IMR-90 (cell line): ENCODE measurements around the gene DCAKD. TPM values are rescaled to one million over a fixed set of nuclear protein-coding genes. Genes with fewer than 3 reads are reported as not detected.
A peak's percentile ranks its signal among the peaks of the same experiment; 100 is the strongest.

Experiments
- ATAC-seq: fragments of 200-7000 bp; cut with Tn5 transposase; 2 replicates; pipeline ENCODE4 v1.9.1; 2020; ENCODE audit warnings: low read depth, mild to moderate bottlenecking, moderate library complexity
- BruUV-seq: library from RNA; stranded (reverse); fragments of 400-500 nt; replicated peaks from 2 replicates; lab custom pipeline; 2021; lab: Mats Ljungman, UMichigan
- CTCF ChIA-PET: fragments of 300-600 bp; formaldehyde crosslinking; extraction: SDS; loops from one replicate; lab custom pipeline; 2021; ENCODE audit warnings: antibody characterized with exemption; lab: Yijun Ruan, JAX
- POLR2A ChIA-PET: fragments of 300-600 bp; sonication (Branson Sonifier 250); formaldehyde crosslinking; loops from one replicate; lab custom pipeline; 2022; ENCODE audit warnings: antibody characterized with exemption; ENCODE audit not compliant: unreplicated experiment; lab: Charles Lee
- DNase-seq: peaks from one replicate; pipeline ENCODE4 v3.0.0; 2013
- H2AFZ ChIP-seq: replicated peaks from 2 replicates; pipeline ENCODE3; 2013; ENCODE audit warnings: low read length, mild to moderate bottlenecking; ENCODE audit not compliant: poor library complexity
- H2AK5ac ChIP-seq: 2 replicates; pipeline ENCODE4 v1.6.1; 2013; ENCODE audit warnings: low read depth, low read length, inconsistent platforms
- H2AK9ac ChIP-seq: replicated peaks from 2 replicates; pipeline ENCODE3; 2013; ENCODE audit warnings: mild to moderate bottlenecking, low read depth, low read length, moderate library complexity; ENCODE audit not compliant: poor library complexity
- H2BK120ac ChIP-seq: 2 replicates; pipeline ENCODE4 v1.6.1; 2013; ENCODE audit warnings: low read depth, low read length, inconsistent platforms
- H2BK15ac ChIP-seq: 3 replicates; pipeline ENCODE4 v1.6.1; 2013; ENCODE audit warnings: low read depth, low read length, inconsistent platforms
- H2BK20ac ChIP-seq: 2 replicates; pipeline ENCODE4 v1.6.1; 2013; ENCODE audit warnings: low read depth, mild to moderate bottlenecking, inconsistent platforms, low read length, moderate library complexity
- H2BK5ac ChIP-seq: 2 replicates; pipeline ENCODE4 v1.6.1; 2013; ENCODE audit warnings: mild to moderate bottlenecking, low read depth, low read length, inconsistent platforms; ENCODE audit not compliant: poor library complexity, severe bottlenecking
- H3K14ac ChIP-seq: replicated peaks from 2 replicates; pipeline ENCODE4 v1.6.1; 2013; ENCODE audit warnings: low read depth, low read length, inconsistent platforms
- H3K18ac ChIP-seq: 2 replicates; pipeline ENCODE4 v1.6.1; 2013; ENCODE audit warnings: low read depth, low read length, control low read depth
- H3K23ac ChIP-seq: 2 replicates; pipeline ENCODE4 v1.6.1; 2013; ENCODE audit warnings: low read depth, low read length, inconsistent platforms
- H3K27ac ChIP-seq: 2 replicates; pipeline ENCODE4 v1.5.1; 2013; ENCODE audit warnings: mild to moderate bottlenecking, control low read depth, low read length; ENCODE audit not compliant: insufficient read depth
- H3K27me3 ChIP-seq: 2 replicates; pipeline ENCODE4 v1.6.1; 2013; ENCODE audit warnings: low read length; ENCODE audit not compliant: control insufficient read depth, insufficient read depth
- H3K36me3 ChIP-seq: 2 replicates; pipeline ENCODE4 v1.6.1; 2013; ENCODE audit warnings: low read length, mixed read lengths; ENCODE audit not compliant: control insufficient read depth, insufficient read depth
- H3K4ac ChIP-seq: 2 replicates; pipeline ENCODE4 v1.6.1; 2013; ENCODE audit warnings: low read depth, low read length, inconsistent platforms
- H3K4me1 ChIP-seq: 2 replicates; pipeline ENCODE4 v1.6.1; 2013; ENCODE audit warnings: low read length, mixed read lengths; ENCODE audit not compliant: control insufficient read depth, insufficient read depth
- H3K4me2 ChIP-seq: 2 replicates; pipeline ENCODE4 v1.6.1; 2013; ENCODE audit warnings: low read depth, mild to moderate bottlenecking, control low read depth, low read length, moderate library complexity
- H3K4me3 ChIP-seq: 2 replicates; pipeline ENCODE4 v1.5.1; 2013; ENCODE audit warnings: low read depth, mild to moderate bottlenecking, control low read depth, low read length, moderate library complexity; ENCODE audit not compliant: insufficient read depth
- H3K56ac ChIP-seq: 2 replicates; pipeline ENCODE4 v1.6.1; 2013; ENCODE audit warnings: low read length, inconsistent platforms; ENCODE audit not compliant: insufficient read depth; ENCODE audit errors: extremely low read depth
- H3K79me1 ChIP-seq, 2 experiments: 2 replicates each; pipeline ENCODE4 v1.6.1; 2013; ENCODE audit warnings: low read length in 2 of 2, inconsistent platforms in 1 of 2, low read depth in 1 of 2
- H3K9ac ChIP-seq: 2 replicates; pipeline ENCODE4 v1.6.1; 2013; ENCODE audit warnings: low read depth, low read length, control low read depth
- H3K9me1 ChIP-seq: 2 replicates; pipeline ENCODE4 v1.6.1; 2013; ENCODE audit warnings: low read length, inconsistent platforms; ENCODE audit not compliant: insufficient read depth
- H3K9me3 ChIP-seq: 2 replicates; pipeline ENCODE4 v1.6.1; 2013; ENCODE audit warnings: low read length; ENCODE audit not compliant: control insufficient read depth, insufficient read depth
- H4K20me1 ChIP-seq: 2 replicates; pipeline ENCODE4 v1.6.1; 2013; ENCODE audit warnings: low read length, inconsistent platforms; ENCODE audit not compliant: insufficient read depth
- H4K5ac ChIP-seq: 2 replicates; pipeline ENCODE4 v1.6.1; 2013; ENCODE audit warnings: mild to moderate bottlenecking, low read depth, low read length, control low read depth
- H4K8ac ChIP-seq, 2 experiments: 2 replicates each; pipeline ENCODE4 v1.6.1; 2013; ENCODE audit warnings: low read depth in 2 of 2, low read length in 2 of 2, control low read depth in 1 of 2, inconsistent platforms in 1 of 2
- H4K91ac ChIP-seq: 2 replicates; pipeline ENCODE4 v1.6.1; 2013; ENCODE audit warnings: low read depth, low read length, inconsistent platforms; ENCODE audit not compliant: insufficient read depth
- BHLHE40 ChIP-seq: fragments of 150-350 bp; IDR thresholded peaks from 2 replicates; pipeline ENCODE4 v1.6.1; 2016; ENCODE audit warnings: mild to moderate bottlenecking, low read depth, low read length
- CEBPB ChIP-seq: IDR thresholded peaks from 2 replicates; pipeline ENCODE4 v1.6.1; 2012; ENCODE audit warnings: low read depth, low read length, improper control_type of control experiment
- CHD1 ChIP-seq: IDR thresholded peaks from 2 replicates; pipeline ENCODE4 v1.6.1; 2012; ENCODE audit warnings: low read depth, low read length, improper control_type of control experiment
- CTCF ChIP-seq: conservative IDR thresholded peaks from 2 replicates; pipeline ENCODE4 v1.5.1; 2012; ENCODE audit warnings: mild to moderate bottlenecking, low read depth, low read length, improper control_type of control experiment
- ELK1 ChIP-seq: fragments of 150-350 bp; IDR thresholded peaks from 2 replicates; pipeline ENCODE4 v1.6.1; 2016; ENCODE audit warnings: low read depth, mild to moderate bottlenecking, low read length, moderate library complexity, borderline replicate concordance
- FOS ChIP-seq: fragments of 150-350 bp; IDR thresholded peaks from 2 replicates; pipeline ENCODE4 v1.6.1; 2016; ENCODE audit warnings: low read depth, low read length
- MAZ ChIP-seq: IDR thresholded peaks from 2 replicates; pipeline ENCODE4 v1.6.1; 2012; ENCODE audit warnings: low read depth, mild to moderate bottlenecking, low read length, improper control_type of control experiment, moderate library complexity, borderline replicate concordance
- MXI1 ChIP-seq: IDR thresholded peaks from 2 replicates; pipeline ENCODE4 v1.6.1; 2012; ENCODE audit warnings: low read depth, mild to moderate bottlenecking, low read length, moderate library complexity, borderline replicate concordance
- NFE2L2 ChIP-seq: fragments of 150-350 bp; IDR thresholded peaks from 2 replicates; pipeline ENCODE4 v1.6.1; 2016; ENCODE audit warnings: low read depth, mild to moderate bottlenecking, low read length
- RFX5 ChIP-seq: IDR thresholded peaks from 2 replicates; pipeline ENCODE4 v1.8.0; 2012; ENCODE audit warnings: low read depth, mild to moderate bottlenecking, low read length, moderate library complexity
- SMC3 ChIP-seq: fragments of 150-350 bp; IDR thresholded peaks from 2 replicates; pipeline ENCODE4 v1.6.1; 2016; ENCODE audit warnings: low read depth, mild to moderate bottlenecking, antibody characterized with exemption, low read length, moderate library complexity
- WGBS, 2 experiments: methylation state at CpG; one replicate each; pipeline versions ENCODE4 v1.1.5 to v1.1.7; 2013; ENCODE audit warnings: missing lambda C conversion rate in 2 of 2; ENCODE audit not compliant: insufficient read length in 1 of 2; ENCODE audit errors: extremely low coverage in 2 of 2; 5-methylcytosine and 5-hydroxymethylcytosine counted together
- dilution Hi-C: fragments of 300-500 bp; cut with HindIII; formaldehyde crosslinking; loops from one replicate; pipeline ENCODE4 v1.14.3; 2018; ENCODE audit warnings: low sequenced_read_pairs; ENCODE audit not compliant: unreplicated experiment
- in situ Hi-C: fragments of 300-500 bp; cut with MboI; formaldehyde crosslinking; loops from 3 replicates; pipeline ENCODE4 v1.14.3; 2019; ENCODE audit warnings: low sequenced_read_pairs, inconsistent platforms, mixed read lengths
- intact Hi-C: fragments of 100-400 bp; cut with micrococcal nuclease; formaldehyde crosslinking; loops from 2 replicates; pipeline ENCODE4 v1.10.0; 2022
- polyA plus RNA-seq, 3 experiments: library from polyadenylated mRNA; depleted of rRNA; stranded (reverse); fragments of >200 nt; gene quantifications; 2 replicates each; pipeline ENCODE4 v1.2.3, GENCODE V29; 2012; ENCODE audit warnings: low replicate concordance in 1 of 3
- total RNA-seq: library from RNA; depleted of rRNA; stranded (reverse); fragments of >200 nt; gene quantifications from 2 replicates; pipeline ENCODE4 v1.2.3, GENCODE V29; 2012
- TF ChIP-seq, protein P1 (sequence below): fragments of 150-350 bp; IDR thresholded peaks from 2 replicates; pipeline ENCODE4 v1.6.1; 2017; ENCODE audit warnings: mild to moderate bottlenecking, antibody characterized with exemption, low read length, low read depth

The DCAKD gene
- total and polyA plus RNA-seq, 2 of the 4 experiments (the other 2 are of a cell fraction): 31.3 to 47.9 TPM

GRCh38 chr17:45004388-45004787, 47.0 kb downstream of the DCAKD start:
- H4K5ac ChIP-seq: no peak overlapping the region
- no peak for DNase-seq
- no peak overlapping the region for H3K56ac ChIP-seq
- no peak overlapping the region for H3K4me2 ChIP-seq
- H3K4ac ChIP-seq: no peak overlapping the region
- peaks cover 2% of the 10 kb centered on the region; the same call in 1 of the 2 replicates for H3K9me3 ChIP-seq
- H2AK9ac ChIP-seq: no peak overlapping the region
- no peak overlapping the region for H3K14ac ChIP-seq
- H2BK120ac ChIP-seq: no peak overlapping the region
- dilution Hi-C loops: no loop called here
- no peak overlapping the region for H3K9ac ChIP-seq
- H3K4me1 ChIP-seq: no peaks in the 10 kb centered on the region
- no peaks in the 10 kb centered on the region for H3K36me3 ChIP-seq
- intact Hi-C loops: no loop called here
- TF ChIP-seq CEBPB (no peak), BHLHE40 (no peak), MXI1 (no peak), FOS (no peak), CHD1 (no peak), MAZ (no peak), RFX5 (no peak), CTCF (no peak), NFE2L2 (no peak), SMC3 (no peak), ELK1 (no peak)
- TF ChIP-seq, protein P1, sequence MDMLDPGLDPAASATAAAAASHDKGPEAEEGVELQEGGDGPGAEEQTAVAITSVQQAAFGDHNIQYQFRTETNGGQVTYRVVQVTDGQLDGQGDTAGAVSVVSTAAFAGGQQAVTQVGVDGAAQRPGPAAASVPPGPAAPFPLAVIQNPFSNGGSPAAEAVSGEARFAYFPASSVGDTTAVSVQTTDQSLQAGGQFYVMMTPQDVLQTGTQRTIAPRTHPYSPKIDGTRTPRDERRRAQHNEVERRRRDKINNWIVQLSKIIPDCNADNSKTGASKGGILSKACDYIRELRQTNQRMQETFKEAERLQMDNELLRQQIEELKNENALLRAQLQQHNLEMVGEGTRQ: no peak
- no peaks in the 10 kb centered on the region for H3K79me1 ChIP-seq
- POLR2A ChIA-PET: no interaction called here
- no peak overlapping the region for H2AFZ ChIP-seq
- H3K27ac ChIP-seq: no peak overlapping the region
- H3K27me3 ChIP-seq: peaks cover 38% of the 10 kb centered on the region
- no CpG with 5 or more reads among the region's 3 CpGs for WGBS, 2 experiments
- H2AK5ac ChIP-seq: no peak overlapping the region
- H3K4me3 ChIP-seq: no peak overlapping the region
- no peak overlapping the region for H4K91ac ChIP-seq
- no TSS peak for BruUV-seq
- in situ Hi-C loops: no loop called here
- no peaks in the 10 kb centered on the region for H4K20me1 ChIP-seq
- no peak overlapping the region for H2BK5ac ChIP-seq
- H4K8ac ChIP-seq: no peak overlapping the region
- no peaks in the 10 kb centered on the region for H3K9me1 ChIP-seq
- H3K18ac ChIP-seq: no peak overlapping the region
- H3K23ac ChIP-seq: 0 out of 2 replicates have a peak overlapping the region, but pooled peaks have one; percentile 61
- no peak for ATAC-seq
- H2BK15ac ChIP-seq: no peak overlapping the region
- H2BK20ac ChIP-seq: no peak overlapping the region
- CTCF ChIA-PET: interaction anchor here (0.6 kb wide), 1 partner anchor 830 kb away, joined by 3 read pairs; no protein-coding TSS in a partner anchor
